GM13977 (cell line): Measurements from ENCODE around the gene FAM174B.
"Not testable (repeated sequence)": the region's sequence is repeated elsewhere in the genome, so short reads cannot be mapped to it uniquely, and the experiment has no call there.

Experiments used
- DNase-seq: peaks from one replicate; pipeline ENCODE4 v3.0.0; 2012; ENCODE audit warnings: low spot score
- in situ Hi-C: fragments of 300-500 bp; cut with MboI; formaldehyde crosslinking; loops from one replicate; pipeline ENCODE4 v1.12.0; 2022; ENCODE audit warnings: low sequenced_read_pairs, low pct_unique_long_range_greater_than_20kb, mixed read lengths, inconsistent platforms; ENCODE audit not compliant: unreplicated experiment
- TF ChIP-seq, protein P1 (sequence below): IDR thresholded peaks from 2 replicates; pipeline ENCODE4 v1.5.1; 2012; ENCODE audit warnings: mild to moderate bottlenecking, control low read depth; ENCODE audit not compliant: insufficient read depth; ENCODE audit errors: extremely low read depth, missing control alignments

The FAM174B gene

GRCh38 chr15:92612891-92613290 is 42.7 kb downstream of the FAM174B start:
- no peak for DNase-seq
- TF ChIP-seq, protein P1, sequence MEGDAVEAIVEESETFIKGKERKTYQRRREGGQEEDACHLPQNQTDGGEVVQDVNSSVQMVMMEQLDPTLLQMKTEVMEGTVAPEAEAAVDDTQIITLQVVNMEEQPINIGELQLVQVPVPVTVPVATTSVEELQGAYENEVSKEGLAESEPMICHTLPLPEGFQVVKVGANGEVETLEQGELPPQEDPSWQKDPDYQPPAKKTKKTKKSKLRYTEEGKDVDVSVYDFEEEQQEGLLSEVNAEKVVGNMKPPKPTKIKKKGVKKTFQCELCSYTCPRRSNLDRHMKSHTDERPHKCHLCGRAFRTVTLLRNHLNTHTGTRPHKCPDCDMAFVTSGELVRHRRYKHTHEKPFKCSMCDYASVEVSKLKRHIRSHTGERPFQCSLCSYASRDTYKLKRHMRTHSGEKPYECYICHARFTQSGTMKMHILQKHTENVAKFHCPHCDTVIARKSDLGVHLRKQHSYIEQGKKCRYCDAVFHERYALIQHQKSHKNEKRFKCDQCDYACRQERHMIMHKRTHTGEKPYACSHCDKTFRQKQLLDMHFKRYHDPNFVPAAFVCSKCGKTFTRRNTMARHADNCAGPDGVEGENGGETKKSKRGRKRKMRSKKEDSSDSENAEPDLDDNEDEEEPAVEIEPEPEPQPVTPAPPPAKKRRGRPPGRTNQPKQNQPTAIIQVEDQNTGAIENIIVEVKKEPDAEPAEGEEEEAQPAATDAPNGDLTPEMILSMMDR: no peak
- in situ Hi-C loops: no loop called here

GRCh38 chr15:92611995-92612745 is 43.4 kb downstream of the FAM174B start:
- in situ Hi-C loops: no loop called here
- DNase-seq: peak; percentile 55
- TF ChIP-seq, protein P1: peak; percentile 47

DNA sequence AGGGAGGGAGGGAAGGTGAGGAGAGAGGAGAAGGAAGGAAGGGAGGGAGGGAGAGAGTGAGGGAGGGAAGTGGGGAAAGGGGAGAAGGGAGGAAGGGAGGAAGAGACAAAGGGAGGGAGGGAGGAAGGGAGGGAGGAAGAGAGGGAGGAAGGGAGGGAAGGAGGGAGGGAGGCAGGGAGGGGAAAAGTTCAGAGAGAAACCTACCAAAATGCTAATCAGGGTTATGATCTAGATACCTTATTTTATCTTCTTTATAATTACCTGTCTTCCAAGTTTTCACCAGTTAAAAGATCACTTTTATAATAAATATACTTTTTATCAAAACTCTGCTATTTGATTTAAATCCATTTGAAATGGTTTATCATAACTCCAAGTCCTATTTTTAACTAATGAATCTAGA is 44.4 kb downstream of the FAM174B start:
- TF ChIP-seq, protein P1: no peak
- in situ Hi-C loops: no loop called here
- DNase-seq: no peak

DNA sequence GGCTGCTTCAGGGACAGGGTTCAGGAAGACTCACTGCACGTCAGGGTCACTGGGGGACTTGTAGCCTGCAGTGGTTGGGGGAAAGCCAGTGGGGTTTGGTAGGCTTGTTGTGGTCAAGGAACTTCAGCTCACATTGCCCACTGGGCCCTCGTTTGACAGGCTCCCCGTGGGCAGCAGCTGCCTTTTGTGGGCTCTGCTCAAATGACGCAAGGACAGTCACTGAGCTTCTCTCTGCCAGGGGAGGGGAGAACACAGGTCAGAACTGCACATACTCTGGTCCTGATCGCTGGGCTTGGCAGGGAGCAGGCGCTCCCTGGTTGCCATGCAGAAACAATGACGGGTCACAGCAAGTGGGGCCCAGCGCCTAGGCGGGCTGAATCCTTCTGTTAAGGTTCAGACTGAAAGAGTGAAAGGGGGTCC is 45.5 kb downstream of the FAM174B start:
- no peak for DNase-seq
- in situ Hi-C loops: no loop called here

GRCh38 chr15:92608866-92609700 is 46.5 kb downstream of the FAM174B start:
- TF ChIP-seq, protein P1: no peak
- in situ Hi-C loops: no loop called here
- no peak for DNase-seq

More for the DNA sequence above, 45.5 kb downstream of the FAM174B start:
- TF ChIP-seq, protein P1: no peak

DNA sequence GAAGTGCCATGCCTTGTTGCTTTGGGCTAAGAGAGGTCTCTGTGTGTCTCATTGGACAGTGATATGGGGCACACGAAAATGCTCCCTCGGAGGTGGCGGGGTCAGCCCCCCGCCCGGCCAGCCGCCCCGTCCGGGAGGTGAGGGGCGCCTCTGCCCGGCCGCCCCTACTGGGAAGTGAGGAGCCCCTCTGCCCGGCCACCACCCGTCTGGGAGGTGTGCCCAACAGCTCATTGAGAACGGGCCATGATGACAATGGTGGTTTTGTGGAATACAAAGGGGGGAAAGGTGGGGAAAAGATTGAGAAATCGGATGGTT is 48.8 kb downstream of the FAM174B start:
- DNase-seq, in situ Hi-C loops: not testable (repeated sequence)

- no peak for DNase-seq
- in situ Hi-C loops: no loop called here
- TF ChIP-seq, protein P1: no peak
Observed at GRCh38 chr15:92606126-92606835, 49.3 kb downstream of the FAM174B start.
